ENCODE measurements around the gene NMBR. TPM values are rescaled to one million over a fixed set of nuclear protein-coding genes. Genes with fewer than 3 reads are reported as not detected.
"Not testable (repeated sequence)": the region's sequence is repeated elsewhere in the genome, so short reads cannot be mapped to it uniquely, and the experiment has no call there.

Gene NMBR
- total and polyA plus RNA-seq, 2 donors = 0.07 TPM; not detected in 1

GRCh38 chr6:142162780-142163179 lies 15.9 kb upstream of the NMBR start:
- Histone ChIP-seq H3K27ac (ENCODE audit: low read depth in 1 of 2, low read length in 1 of 2) (no peak overlapping the region), H3K36me3 (ENCODE audit: control insufficient read depth in 2 of 2, insufficient read depth in 2 of 2, low read length in 1 of 2) (peaks cover 7 to 15% of the 10 kb centered on the region in 2 donors), H3K4me3 (ENCODE audit: low read length in 2 of 2) (no peak overlapping the region), H3K27me3 (ENCODE audit: control insufficient read depth in 2 of 2, insufficient read depth in 1 of 2, low read length in 1 of 2) (no peaks in the 10 kb centered on the region), H3K4me1 (ENCODE audit: control insufficient read depth in 2 of 2, insufficient read depth in 2 of 2, low read length in 2 of 2) (no peaks in the 10 kb centered on the region), H3K9me3 (ENCODE audit: control insufficient read depth in 2 of 2, insufficient read depth in 1 of 2, low read length in 1 of 2) (no peaks in the 10 kb centered on the region)
- WGBS = 100% methylated on average over 1 of the region's 1 CpG
- no peak for DNase-seq (ENCODE audit: low read depth in 6 of 9, low spot score in 9 of 9)

- not testable (repeated sequence) for DNase-seq (ENCODE audit: low read depth in 6 of 9, low spot score in 9 of 9); H3K36me3 ChIP-seq (ENCODE audit: control insufficient read depth in 2 of 2, insufficient read depth in 2 of 2, low read length in 1 of 2); H3K9me3 ChIP-seq (ENCODE audit: control insufficient read depth in 2 of 2, insufficient read depth in 1 of 2, low read length in 1 of 2); H3K4me1 ChIP-seq (ENCODE audit: control insufficient read depth in 2 of 2, insufficient read depth in 2 of 2, low read length in 2 of 2); H3K27me3 ChIP-seq (ENCODE audit: control insufficient read depth in 2 of 2, insufficient read depth in 1 of 2, low read length in 1 of 2); H3K27ac ChIP-seq (ENCODE audit: low read depth in 1 of 2, low read length in 1 of 2); H3K4me3 ChIP-seq (ENCODE audit: low read length in 2 of 2)
- WGBS = 98% methylated on average over 4 of the region's 4 CpGs
Measured at GRCh38 chr6:142156758-142157068, 9.8 kb upstream of the NMBR start.

- WGBS = 59% methylated on average over 5 of the region's 5 CpGs
- Histone ChIP-seq H3K36me3 (ENCODE audit: control insufficient read depth in 2 of 2, insufficient read depth in 2 of 2, low read length in 1 of 2) (no peaks in the 10 kb centered on the region), H3K9me3 (ENCODE audit: control insufficient read depth in 2 of 2, insufficient read depth in 1 of 2, low read length in 1 of 2) (no peaks in the 10 kb centered on the region), H3K4me1 (ENCODE audit: control insufficient read depth in 2 of 2, insufficient read depth in 2 of 2, low read length in 2 of 2) (no peaks in the 10 kb centered on the region), H3K27ac (ENCODE audit: low read depth in 1 of 2, low read length in 1 of 2) (no peak overlapping the region), H3K27me3 (ENCODE audit: control insufficient read depth in 2 of 2, insufficient read depth in 1 of 2, low read length in 1 of 2) (no peaks in the 10 kb centered on the region), H3K4me3 (ENCODE audit: low read length in 2 of 2) (no peak overlapping the region)
- DNase-seq (ENCODE audit: low read depth in 6 of 9, low spot score in 9 of 9) = peak in 7 of 9 donors; percentile 11 to 65 (median 24)
Measured at GRCh38 chr6:142155895-142156757, 9.2 kb upstream of the NMBR start.

- H3K4me3 ChIP-seq (ENCODE audit: low read length in 2 of 2) = no peak overlapping the region
- H3K4me1 ChIP-seq (ENCODE audit: control insufficient read depth in 2 of 2, insufficient read depth in 2 of 2, low read length in 2 of 2) = no peaks in the 10 kb centered on the region
- no peaks in the 10 kb centered on the region for H3K9me3 ChIP-seq (ENCODE audit: control insufficient read depth in 2 of 2, insufficient read depth in 1 of 2, low read length in 1 of 2)
- no peak for DNase-seq (ENCODE audit: low read depth in 6 of 9, low spot score in 9 of 9)
- no peaks in the 10 kb centered on the region for H3K27me3 ChIP-seq (ENCODE audit: control insufficient read depth in 2 of 2, insufficient read depth in 1 of 2, low read length in 1 of 2)
- WGBS = 79% methylated on average over 3 of the region's 3 CpGs
- H3K36me3 ChIP-seq (ENCODE audit: control insufficient read depth in 2 of 2, insufficient read depth in 2 of 2, low read length in 1 of 2) = no peaks in the 10 kb centered on the region
- no peak overlapping the region for H3K27ac ChIP-seq (ENCODE audit: low read depth in 1 of 2, low read length in 1 of 2)
Measured at GRCh38 chr6:142155091-142155490, 8.2 kb upstream of the NMBR start.

GRCh38 chr6:142154336-142154735 lies 7.4 kb upstream of the NMBR start:
- no peaks in the 10 kb centered on the region for H3K9me3 ChIP-seq (ENCODE audit: control insufficient read depth in 2 of 2, insufficient read depth in 1 of 2, low read length in 1 of 2)
- DNase-seq (ENCODE audit: low read depth in 6 of 9, low spot score in 9 of 9) = no peak
- no peak overlapping the region for H3K27ac ChIP-seq (ENCODE audit: low read depth in 1 of 2, low read length in 1 of 2)
- H3K36me3 ChIP-seq (ENCODE audit: control insufficient read depth in 2 of 2, insufficient read depth in 2 of 2, low read length in 1 of 2) = no peaks in the 10 kb centered on the region
- H3K27me3 ChIP-seq (ENCODE audit: control insufficient read depth in 2 of 2, insufficient read depth in 1 of 2, low read length in 1 of 2) = no peaks in the 10 kb centered on the region
- H3K4me1 ChIP-seq (ENCODE audit: control insufficient read depth in 2 of 2, insufficient read depth in 2 of 2, low read length in 2 of 2) = no peaks in the 10 kb centered on the region
- WGBS = 99% methylated on average over 1 of the region's 1 CpG
- no peak overlapping the region for H3K4me3 ChIP-seq (ENCODE audit: low read length in 2 of 2)

GRCh38 chr6:142153196-142153595 lies 6.3 kb upstream of the NMBR start:
- no peak overlapping the region for H3K4me3 ChIP-seq (ENCODE audit: low read length in 2 of 2)
- H3K27ac ChIP-seq (ENCODE audit: low read depth in 1 of 2, low read length in 1 of 2) = no peak overlapping the region
- no peaks in the 10 kb centered on the region for H3K27me3 ChIP-seq (ENCODE audit: control insufficient read depth in 2 of 2, insufficient read depth in 1 of 2, low read length in 1 of 2)
- no peaks in the 10 kb centered on the region for H3K9me3 ChIP-seq (ENCODE audit: control insufficient read depth in 2 of 2, insufficient read depth in 1 of 2, low read length in 1 of 2)
- no peaks in the 10 kb centered on the region for H3K4me1 ChIP-seq (ENCODE audit: control insufficient read depth in 2 of 2, insufficient read depth in 2 of 2, low read length in 2 of 2)
- no peak for DNase-seq (ENCODE audit: low read depth in 6 of 9, low spot score in 9 of 9)
- WGBS = 69% methylated on average over 2 of the region's 2 CpGs
- no peaks in the 10 kb centered on the region for H3K36me3 ChIP-seq (ENCODE audit: control insufficient read depth in 2 of 2, insufficient read depth in 2 of 2, low read length in 1 of 2)

- DNase-seq (ENCODE audit: low read depth in 6 of 9, low spot score in 9 of 9) = no peak
- Histone ChIP-seq H3K9me3 (ENCODE audit: control insufficient read depth in 2 of 2, insufficient read depth in 1 of 2, low read length in 1 of 2) (no peaks in the 10 kb centered on the region), H3K4me3 (ENCODE audit: low read length in 2 of 2) (no peak overlapping the region), H3K27me3 (ENCODE audit: control insufficient read depth in 2 of 2, insufficient read depth in 1 of 2, low read length in 1 of 2) (no peaks in the 10 kb centered on the region), H3K36me3 (ENCODE audit: control insufficient read depth in 2 of 2, insufficient read depth in 2 of 2, low read length in 1 of 2) (no peaks in the 10 kb centered on the region), H3K4me1 (ENCODE audit: control insufficient read depth in 2 of 2, insufficient read depth in 2 of 2, low read length in 2 of 2) (no peaks in the 10 kb centered on the region), H3K27ac (ENCODE audit: low read depth in 1 of 2, low read length in 1 of 2) (no peak overlapping the region)
Measured at GRCh38 chr6:142152746-142153145, 5.8 kb upstream of the NMBR start.

GRCh38 chr6:142141531-142141930 lies 5.4 kb downstream of the NMBR start:
- H3K4me1 ChIP-seq (ENCODE audit: control insufficient read depth in 2 of 2, insufficient read depth in 2 of 2, low read length in 2 of 2); H3K27ac ChIP-seq (ENCODE audit: low read depth in 1 of 2, low read length in 1 of 2); H3K9me3 ChIP-seq (ENCODE audit: control insufficient read depth in 2 of 2, insufficient read depth in 1 of 2, low read length in 1 of 2); H3K36me3 ChIP-seq (ENCODE audit: control insufficient read depth in 2 of 2, insufficient read depth in 2 of 2, low read length in 1 of 2); H3K4me3 ChIP-seq (ENCODE audit: low read length in 2 of 2); H3K27me3 ChIP-seq (ENCODE audit: control insufficient read depth in 2 of 2, insufficient read depth in 1 of 2, low read length in 1 of 2); DNase-seq (ENCODE audit: low read depth in 6 of 9, low spot score in 9 of 9): not testable (repeated sequence)
- WGBS = 98% methylated on average over 13 of the region's 13 CpGs

GRCh38 chr6:142138876-142139275 lies 8.0 kb downstream of the NMBR start:
- WGBS = 50% methylated on average over 2 of the region's 2 CpGs
- Histone ChIP-seq H3K27ac (ENCODE audit: low read depth in 1 of 2, low read length in 1 of 2) (no peak overlapping the region), H3K36me3 (ENCODE audit: control insufficient read depth in 2 of 2, insufficient read depth in 2 of 2, low read length in 1 of 2) (no peaks in the 10 kb centered on the region), H3K4me3 (ENCODE audit: low read length in 2 of 2) (no peak overlapping the region), H3K9me3 (ENCODE audit: control insufficient read depth in 2 of 2, insufficient read depth in 1 of 2, low read length in 1 of 2) (no peaks in the 10 kb centered on the region), H3K27me3 (ENCODE audit: control insufficient read depth in 2 of 2, insufficient read depth in 1 of 2, low read length in 1 of 2) (no peaks in the 10 kb centered on the region), H3K4me1 (ENCODE audit: control insufficient read depth in 2 of 2, insufficient read depth in 2 of 2, low read length in 2 of 2) (no peaks in the 10 kb centered on the region)
- DNase-seq (ENCODE audit: low read depth in 6 of 9, low spot score in 9 of 9) = no peak
